HG03108 (cell line): ENCODE results near the gene TRERF1.
"Not testable (repeated sequence)": the region's sequence is repeated elsewhere in the genome, so short reads cannot be mapped to it uniquely, and the experiment has no call there.

ENCODE experiments used
- ATAC-seq: cut with Tn5 transposase; IDR thresholded peaks from one replicate; pipeline ENCODE4 v1.9.1; 2021; ENCODE audit warnings: moderate library complexity; ENCODE audit not compliant: unreplicated experiment

TRERF1 gene

DNA sequence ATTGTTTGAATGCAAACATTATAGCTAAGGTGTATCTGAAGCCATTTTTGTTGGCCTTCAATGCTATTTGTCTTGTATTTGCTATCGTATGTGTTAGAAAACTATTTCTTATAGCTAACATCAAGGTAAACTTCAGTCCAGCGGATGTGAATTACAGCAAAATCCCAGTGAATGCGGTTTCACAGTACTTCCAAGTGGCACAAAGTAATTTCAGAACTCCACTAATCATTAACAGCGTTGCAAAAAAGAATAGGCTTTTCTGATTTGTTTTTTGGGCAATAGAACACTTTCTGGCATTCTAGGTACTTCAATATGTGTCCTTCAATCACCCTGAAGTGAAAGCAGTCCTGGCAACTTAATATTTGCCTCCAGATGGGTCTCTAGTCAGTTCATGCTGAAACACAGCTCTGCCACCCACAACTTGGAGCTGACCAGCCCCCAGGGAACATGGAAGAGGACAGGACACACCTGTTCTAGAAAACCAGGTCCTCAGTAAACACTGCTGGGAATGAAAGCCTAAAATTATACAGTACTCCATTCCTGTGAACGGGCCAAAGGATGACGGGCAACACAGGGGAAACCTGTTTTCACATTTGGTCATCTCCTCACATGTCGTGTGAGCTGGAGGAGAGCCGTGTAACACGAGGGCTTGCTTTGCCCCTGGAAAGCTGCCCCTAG, 224.4 kb downstream of the TRERF1 start:
- no peak for ATAC-seq

DNA sequence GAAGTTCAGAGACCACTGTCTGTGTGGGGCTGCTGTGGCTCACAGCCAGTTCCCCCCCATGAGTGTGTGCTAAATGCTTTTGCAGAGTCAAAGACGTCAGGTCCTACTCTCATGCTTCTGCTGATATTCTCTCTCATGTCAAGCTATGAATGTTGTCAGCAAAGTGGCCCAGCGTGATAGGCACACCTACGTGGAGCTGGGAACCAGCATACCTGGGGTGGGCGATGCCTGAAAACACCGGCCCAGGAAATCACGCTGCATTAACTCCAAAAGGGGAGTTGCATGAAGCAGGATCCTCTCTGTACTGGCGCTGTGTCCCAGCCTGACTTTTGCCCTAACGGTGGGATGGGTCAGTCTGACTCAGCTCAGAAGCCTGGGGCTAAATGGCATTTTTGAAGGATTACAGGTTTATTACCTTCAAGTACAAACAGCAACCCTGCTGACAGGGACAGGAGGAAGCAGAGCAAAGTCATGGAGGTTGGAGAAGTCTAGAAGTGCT, 225.0 kb downstream of the TRERF1 start:
- ATAC-seq, result no peak

DNA sequence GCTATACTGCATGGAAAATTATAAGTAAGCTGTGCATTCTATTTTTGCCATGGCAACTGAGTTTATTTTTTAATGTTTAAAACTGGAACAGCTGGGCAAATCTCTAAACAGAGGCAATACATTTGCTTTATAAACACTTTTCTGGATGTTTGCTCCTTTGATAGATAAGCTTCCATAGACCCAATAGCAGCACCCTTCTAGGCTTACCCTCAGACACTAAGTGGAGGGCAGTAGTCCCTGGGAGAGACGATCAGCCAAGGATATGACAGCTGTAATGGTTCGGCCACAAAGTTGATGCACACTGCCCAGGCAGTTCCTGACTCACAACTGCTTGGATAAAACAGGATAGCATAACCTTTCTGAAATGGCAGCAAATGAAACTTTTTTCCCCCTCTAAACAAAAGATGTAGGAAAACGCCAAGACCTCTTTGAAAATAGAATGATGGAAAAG, 225.5 kb downstream of the TRERF1 start:
- ATAC-seq, result no peak

DNA sequence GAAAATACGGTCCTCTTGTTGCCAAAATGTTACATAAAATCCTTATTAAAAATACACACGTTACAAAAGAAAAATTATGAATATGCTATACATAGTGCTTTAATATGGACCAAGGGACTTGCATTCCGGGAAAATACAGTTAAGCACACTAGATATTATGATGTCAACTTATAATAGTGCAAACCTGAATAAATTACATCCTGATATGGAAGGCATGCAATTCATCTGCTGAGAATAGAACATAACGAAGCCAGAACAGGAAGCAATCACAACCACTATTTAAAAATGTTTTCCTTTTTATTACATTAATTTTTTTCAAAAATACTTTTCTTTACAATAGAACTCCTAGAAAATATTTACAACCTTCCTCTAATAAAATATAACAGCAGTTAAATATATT, 226.3 kb downstream of the TRERF1 start:
- ATAC-seq, result no peak

DNA sequence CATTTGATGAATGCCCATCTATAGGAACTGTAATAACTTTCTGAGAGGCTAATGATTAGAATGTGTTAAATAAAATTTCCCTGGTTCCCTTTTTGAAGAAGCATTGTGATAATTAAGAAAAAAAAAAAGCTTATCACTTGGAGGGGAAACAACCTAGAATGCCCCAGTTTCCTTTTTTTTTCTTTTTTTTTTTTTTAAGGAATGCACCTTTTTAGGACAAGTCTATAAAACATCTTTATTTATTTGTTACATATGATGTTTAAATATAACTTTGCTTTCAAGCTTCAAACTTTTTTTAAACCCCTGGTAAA, 226.7 kb downstream of the TRERF1 start:
- ATAC-seq, result no peak

DNA sequence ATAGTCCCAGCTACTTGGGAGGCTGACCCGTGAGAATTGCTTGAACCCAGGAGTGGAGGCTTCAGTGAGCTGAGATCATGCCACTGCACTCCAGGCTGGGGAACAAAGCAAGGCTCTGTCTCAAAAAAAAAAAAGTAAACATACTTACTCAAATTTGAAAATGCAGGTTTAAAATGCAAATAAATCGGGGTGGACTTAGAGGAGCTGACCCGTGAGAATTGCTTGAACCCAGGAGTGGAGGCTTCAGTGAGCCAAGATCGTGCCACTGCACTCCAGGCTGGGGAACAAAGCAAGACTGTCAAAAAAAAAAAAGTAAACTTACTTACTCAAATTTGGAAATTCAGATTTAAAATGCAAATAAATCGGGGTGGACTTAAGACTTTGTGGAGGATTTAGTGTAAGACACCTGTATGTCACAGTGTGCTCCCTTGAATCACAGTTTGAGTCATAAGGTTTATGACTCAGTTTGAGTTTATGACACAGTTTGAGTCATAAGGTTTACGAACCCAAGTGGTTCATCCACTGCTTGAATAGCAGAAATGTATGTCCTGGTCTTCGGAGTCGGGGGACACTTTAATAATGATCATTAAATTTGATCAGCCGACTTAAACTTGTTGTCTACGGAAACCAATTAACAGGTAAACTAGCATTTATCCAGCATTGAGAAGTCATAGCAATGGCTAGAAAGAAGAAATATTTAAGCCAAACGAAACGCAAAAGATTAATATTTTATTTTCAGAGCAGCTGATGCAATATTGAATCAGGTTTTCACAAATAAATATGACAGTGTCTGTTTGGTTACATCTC, 227.3 kb downstream of the TRERF1 start:
- peak; percentile 77 for ATAC-seq

DNA sequence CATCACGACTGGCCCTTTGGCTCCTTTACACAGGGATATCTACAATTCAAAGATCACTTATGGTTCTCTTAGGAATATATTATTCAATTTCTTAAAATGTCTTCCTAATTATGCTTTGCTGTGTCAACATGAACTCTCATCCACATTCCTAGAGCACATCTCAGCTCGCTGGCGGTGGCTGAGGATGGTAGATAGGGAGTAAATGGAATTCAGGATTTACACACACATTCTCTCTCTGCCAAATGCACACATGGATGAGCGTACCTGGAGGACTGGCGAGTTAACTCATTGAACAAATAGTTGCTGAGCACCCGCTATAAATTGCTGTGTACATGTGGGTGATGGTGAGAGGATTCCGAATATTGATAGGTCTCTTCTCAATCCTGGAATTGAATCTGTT, 229.3 kb downstream of the TRERF1 start:
- ATAC-seq, result no peak

DNA sequence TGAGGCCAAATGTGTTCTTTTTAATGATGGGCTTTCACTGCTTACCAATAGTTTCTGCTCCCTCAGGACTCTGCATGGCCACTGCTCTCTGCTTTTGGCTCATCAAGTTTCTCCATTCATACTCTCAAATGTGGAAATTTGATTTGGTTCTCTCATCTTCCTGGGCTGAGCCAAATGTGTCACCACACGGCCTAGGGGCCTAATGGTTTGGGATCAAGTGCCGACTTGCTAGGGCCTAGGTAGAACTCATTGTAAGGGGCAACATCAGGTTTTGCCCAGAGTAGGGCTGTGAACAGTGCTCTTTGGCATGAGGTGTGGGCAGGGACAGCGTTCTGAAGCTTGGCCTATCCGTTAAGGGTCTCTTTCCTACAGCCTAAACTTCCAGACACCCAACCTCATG, 230.2 kb downstream of the TRERF1 start:
- no peak for ATAC-seq

DNA sequence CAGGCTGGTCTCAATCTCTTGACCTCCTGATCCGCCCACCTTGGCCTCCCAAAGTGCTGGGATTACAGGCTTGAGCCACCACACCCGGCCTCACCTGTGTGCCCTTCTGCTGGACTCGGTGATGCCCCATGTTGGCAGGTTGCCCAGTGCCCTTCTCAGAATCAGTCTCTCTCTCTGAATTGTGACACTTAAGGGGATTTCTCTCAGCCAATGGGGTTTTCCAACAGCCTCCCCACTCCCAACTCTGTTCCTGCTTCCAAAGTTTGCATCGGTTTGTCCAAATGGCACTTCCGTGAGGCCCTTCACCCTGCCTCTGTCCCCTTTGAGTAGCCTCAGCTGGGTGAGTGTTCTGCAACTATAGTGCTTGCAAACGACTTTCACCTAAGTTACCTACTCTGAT, 230.9 kb downstream of the TRERF1 start:
- ATAC-seq, result no peak

DNA sequence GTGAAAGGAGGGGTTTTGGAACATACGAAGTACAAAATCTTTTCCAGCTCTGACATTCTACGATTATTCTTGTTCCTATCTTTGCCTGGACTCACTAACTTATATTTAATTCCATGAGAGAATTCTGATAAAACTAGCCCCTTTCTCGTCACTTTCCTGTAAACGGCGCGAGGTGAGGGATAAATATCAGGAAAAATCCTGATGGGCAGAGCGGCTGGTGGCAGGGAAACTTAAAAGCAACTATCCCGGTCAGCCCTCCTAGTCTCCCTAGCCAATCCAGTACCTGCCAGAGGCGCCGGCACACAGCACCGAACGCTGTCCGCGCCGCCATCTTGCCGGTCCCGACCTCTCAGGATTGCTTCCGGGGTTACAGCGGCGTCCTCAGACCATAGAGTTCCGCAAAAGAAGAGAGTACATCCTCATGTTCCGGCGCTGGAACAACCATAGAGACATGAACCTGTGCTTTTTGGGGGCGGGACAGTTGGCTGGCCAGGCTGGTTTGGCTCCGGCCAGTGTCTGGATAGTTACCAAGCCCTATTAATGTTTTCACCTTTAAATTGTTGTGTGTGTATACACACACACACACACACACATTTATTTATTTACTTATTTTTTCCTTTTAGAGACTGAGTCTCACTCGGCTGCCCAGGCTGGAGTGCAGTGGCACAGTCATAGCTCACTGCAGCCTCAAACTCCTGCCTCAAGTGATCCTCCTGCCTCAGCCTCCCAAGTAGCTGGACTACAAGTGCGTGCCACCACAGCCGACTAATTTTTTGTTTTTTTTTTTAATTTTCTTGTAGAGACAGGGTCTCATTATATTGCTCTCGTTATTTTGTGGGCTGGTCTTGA, 234.0 kb downstream of the TRERF1 start, which contains the start of gene MRPS10:
Gene MRPS10, minus strand, starts transcription at position 343 of the 849 bp plus-strand sequence. Its CDS starts 12 bp downstream, at position 331.
- ATAC-seq, result peak; percentile 94

DNA sequence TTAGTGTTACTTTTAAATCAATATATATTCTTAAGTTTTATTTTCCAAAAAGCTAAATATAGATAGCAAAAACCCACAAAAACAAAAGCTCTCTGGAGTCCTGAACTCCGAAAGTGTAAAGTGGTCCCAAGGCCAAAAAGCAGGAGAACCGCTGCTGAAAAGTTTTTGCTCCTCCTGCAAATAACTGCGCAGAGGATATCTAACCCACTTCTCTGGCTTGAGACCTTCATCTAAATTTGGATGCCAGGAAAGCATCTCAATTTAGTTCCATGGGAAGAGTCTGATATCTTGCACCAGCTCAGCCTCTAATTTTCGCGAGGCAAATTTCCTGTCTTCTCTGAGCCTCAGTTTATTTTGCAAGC, 234.6 kb downstream of the TRERF1 start:
- no peak for ATAC-seq

DNA sequence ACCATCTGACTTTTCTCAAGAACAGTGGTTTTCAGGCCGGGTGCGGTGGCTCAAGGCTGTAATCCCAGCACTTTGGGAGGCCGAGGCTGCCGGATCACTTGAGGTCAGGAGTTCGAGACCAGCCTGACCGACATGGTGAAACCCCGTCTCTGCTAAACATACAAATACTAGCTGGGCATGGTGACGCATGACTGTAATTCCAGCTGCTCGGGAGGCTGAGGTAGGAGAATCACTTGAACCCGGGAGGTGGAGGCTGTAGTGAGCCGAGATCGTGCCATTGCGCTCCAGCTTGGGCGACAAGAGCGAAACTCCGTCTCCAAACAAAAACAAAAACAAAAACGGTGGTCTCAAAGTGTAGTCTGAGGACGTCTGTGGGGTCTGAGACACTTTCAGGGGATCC, 235.2 kb downstream of the TRERF1 start:
- not testable (repeated sequence) for ATAC-seq

DNA sequence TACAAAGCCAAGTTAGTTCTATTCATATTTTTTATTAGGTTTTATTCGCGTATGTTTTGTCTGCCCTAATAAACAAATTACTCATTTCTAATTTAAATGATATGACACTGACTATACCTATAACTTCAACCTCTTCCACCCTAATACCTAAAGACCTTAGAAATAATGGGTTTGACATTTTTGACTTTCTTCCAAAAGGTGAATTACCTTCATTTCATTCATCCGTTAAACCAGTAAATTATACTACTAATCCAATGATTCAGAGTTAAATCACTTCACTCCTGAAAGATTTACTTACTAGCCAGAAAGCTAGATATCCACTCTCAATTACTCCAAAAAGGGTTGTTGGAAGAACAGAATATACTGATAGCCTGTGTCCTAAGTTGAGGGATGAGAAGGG, 239.3 kb downstream of the TRERF1 start:
- no peak for ATAC-seq

DNA sequence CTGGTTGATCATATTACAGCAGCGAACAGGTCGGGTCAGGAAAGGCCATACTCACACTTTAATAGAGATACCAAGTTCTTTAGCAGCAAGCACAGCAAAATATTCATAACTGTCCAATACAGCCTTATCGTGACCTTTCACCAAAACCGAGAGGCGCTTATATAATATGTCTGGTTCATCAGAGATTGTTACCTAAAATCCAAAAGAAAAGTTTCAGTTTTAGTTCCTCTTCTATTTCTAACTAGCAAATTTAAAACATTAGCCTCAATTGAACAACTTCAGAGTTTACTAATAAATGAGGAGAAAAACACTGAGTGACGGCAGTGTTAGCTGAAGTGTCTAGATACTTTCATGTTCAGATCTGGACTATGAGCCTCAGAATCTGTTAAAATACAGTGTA, 240.0 kb downstream of the TRERF1 start:
- no peak for ATAC-seq

DNA sequence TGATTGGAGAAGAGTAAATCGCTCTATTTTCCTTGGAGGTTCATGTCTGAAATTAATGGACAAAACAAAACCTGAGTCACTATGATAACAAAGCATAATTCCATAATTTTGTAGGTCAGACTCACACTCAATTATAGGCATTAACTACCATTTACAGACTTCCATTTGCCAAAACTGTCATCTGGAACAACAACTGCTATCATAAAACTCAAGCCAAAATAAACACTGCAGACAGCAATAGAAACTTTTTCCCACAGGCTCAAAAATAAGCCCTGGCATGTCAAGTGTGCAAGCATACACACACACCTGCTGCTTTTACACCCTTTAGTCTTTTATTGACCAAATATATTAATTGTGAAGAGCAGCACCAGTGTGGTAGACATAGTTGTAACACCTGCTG, 241.2 kb downstream of the TRERF1 start:
- no peak for ATAC-seq

DNA sequence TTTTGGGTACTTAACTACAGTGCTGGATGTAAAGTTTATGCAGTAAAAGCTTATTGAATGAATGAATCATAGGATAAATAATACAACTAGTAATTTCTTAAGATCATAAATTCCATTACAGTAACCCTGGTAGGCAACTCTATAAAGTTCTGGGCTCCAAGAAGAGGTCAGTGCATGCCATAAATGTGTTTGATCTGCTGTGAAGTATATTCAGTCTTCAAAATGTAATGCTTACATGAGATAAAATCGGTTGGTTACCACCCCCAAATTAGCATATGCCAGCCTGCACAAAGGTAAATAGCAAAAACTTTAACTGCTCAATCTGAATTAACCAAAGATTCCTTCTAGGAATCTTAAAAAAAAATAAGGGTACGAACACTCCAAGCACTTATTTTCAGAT, 244.2 kb downstream of the TRERF1 start:
- ATAC-seq, result not testable (repeated sequence)

DNA sequence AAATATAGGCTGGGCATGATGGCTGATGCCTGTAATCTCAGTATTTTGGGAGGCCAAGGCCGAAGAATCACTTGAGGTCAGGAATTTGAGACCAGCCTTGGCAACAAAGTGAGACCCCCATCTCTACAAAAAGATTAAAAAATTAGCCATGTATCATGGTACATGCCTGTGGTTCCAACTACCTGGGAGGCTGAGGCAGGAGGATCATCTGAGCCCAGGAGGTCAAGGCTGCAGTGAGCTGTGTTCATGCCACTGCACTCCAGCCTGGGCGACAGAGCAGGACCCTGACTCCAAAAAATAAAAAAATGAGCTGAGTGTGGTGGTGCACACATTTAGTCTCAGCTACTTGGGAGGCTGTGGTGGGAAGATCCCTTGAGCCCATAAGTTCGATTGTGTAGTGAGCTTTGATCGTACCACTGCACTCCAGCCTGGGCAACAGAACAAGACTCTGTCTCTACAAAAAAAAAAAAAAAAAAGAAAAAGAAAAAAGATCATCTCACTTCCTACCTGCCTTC, 246.9 kb downstream of the TRERF1 start:
- ATAC-seq, result no peak

DNA sequence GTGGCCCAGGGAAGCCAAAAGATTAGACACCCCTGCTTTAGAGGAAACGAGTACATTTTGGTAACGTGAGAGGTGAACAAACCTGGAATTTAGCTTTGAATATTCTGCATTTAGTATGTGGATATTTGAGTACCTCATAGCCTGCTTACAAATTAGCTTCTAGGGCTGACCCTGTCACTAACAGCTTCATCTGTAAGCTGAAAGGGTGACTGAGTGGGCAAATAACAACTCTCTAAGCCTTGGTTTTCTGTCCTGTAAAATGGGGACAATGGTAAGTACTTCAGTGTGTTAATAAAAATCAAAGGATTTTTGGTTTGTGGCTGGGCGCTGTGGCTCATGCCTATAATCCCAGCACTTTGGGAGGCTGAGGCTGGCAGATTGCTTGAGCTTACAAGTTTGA, 248.5 kb downstream of the TRERF1 start:
- no peak for ATAC-seq

DNA sequence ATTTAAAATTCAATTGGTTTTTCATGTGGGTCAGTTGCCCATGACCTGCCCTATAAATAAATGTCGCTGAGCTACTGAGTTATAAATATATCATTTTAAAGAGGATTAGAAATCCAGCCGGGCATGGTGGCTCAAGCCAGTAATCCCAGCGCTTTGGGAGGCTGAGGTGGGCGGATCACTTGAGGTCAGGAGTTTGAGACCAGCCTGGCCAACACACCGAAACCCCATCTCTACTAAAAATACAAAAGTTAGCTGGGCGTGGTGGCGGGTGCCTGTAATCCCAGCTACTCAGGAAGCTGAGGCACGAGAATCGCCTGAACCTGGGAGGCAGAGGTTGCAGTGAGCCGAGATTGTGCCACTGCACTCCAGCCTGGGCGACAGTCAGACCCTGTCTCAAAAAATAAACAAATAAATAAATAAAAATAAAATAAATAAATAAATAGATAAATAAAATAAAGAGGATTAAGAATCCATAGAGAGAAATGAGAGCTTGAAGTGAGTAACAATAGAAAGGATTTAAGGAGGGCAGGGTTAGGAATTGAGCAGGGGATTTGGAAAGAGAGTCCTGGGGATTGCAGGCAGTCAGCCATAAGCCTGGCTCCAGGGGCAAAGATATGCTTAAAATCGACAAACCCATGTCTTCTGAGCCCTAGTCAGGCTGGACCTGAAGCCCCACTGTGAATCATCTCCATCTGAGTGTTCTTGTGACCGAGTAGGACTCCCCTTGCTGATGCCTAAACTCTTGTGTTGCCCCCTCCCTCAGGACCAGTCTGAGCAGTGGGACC, 249.4 kb downstream of the TRERF1 start:
- ATAC-seq, result not testable (repeated sequence)

DNA sequence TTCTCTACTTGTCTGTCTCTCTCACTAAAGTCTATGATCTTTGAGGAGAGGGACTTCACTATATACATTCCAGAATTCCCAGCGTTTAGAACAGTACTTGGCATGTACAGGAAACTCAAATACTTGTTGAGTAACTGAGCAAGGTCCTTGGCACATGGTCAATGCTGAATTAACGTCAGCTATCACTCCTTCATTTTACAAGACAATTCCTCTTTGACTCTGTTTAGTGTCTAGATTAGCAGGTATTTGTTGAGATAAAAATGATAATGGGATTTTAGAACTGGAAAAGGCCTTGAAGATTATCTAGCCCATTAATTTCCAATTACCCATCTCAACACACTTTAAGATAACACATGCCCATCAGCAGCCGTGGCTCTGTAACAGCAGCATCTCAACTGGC, 250.3 kb downstream of the TRERF1 start:
- ATAC-seq, result no peak
